ENCODE data around the gene PICALM. TPM values are rescaled to one million over a fixed set of nuclear protein-coding genes. Genes with fewer than 3 reads are reported as not detected.

Gene PICALM
- total RNA-seq, 2 donors from 2014 or later = 116 to 162 TPM

GRCh38 chr11:86067851-86068137 is 1.1 kb downstream of the PICALM start:
- no peak for TF ChIP-seq CTCF (IDR thresholded peaks at IDR 0.05)
- no peak for DNase-seq
- Histone ChIP-seq H3K36me3 (no peaks in the 10 kb centered on the region), H3K4me3 (peak overlapping the region; percentile 94), H3K9ac (ENCODE audit: low read depth in 2 of 2, low read length in 2 of 2) (peak overlapping the region; percentile 98 to 99), H3K9me3 (no peaks in the 10 kb centered on the region), H3K4me1 (peaks cover 3% of the 10 kb centered on the region), H3K27me3 (no peaks in the 10 kb centered on the region), H3K27ac (peak overlapping the region; percentile 95)
- intact Hi-C loops (cut with DNase I) = no loop called here

- intact Hi-C loops (cut with DNase I) = no loop called here
These were observed 1.7 kb downstream of the PICALM start for GRCh38 chr11:86067009-86067850.

GRCh38 chr11:86066657-86067008 is 2.3 kb downstream of the PICALM start:
- Histone ChIP-seq H3K4me3 (peak overlapping the region; percentile 94), H3K27me3 (no peaks in the 10 kb centered on the region), H3K9ac (ENCODE audit: low read depth in 2 of 2, low read length in 2 of 2) (peak overlapping the region; percentile 98 to 99), H3K27ac (peak overlapping the region; percentile 95), H3K9me3 (no peaks in the 10 kb centered on the region), H3K4me1 (peaks cover 3% of the 10 kb centered on the region), H3K36me3 (no peaks in the 10 kb centered on the region)
- TF ChIP-seq CTCF (IDR thresholded peaks at IDR 0.05) = no peak
- no peak for DNase-seq
- intact Hi-C loops (cut with DNase I) = no loop called here

More at GRCh38 chr11:86067009-86067850, 1.7 kb downstream of the PICALM start:
- Histone ChIP-seq H3K9me3 (no peaks in the 10 kb centered on the region), H3K27me3 (no peaks in the 10 kb centered on the region), H3K4me1 (peaks cover 3% of the 10 kb centered on the region), H3K27ac (peak overlapping the region; percentile 95), H3K4me3 (peak overlapping the region; percentile 94), H3K36me3 (no peaks in the 10 kb centered on the region), H3K9ac (ENCODE audit: low read depth in 2 of 2, low read length in 2 of 2) (peak overlapping the region; percentile 98 to 99)
- peak; percentile 31 for DNase-seq
- TF ChIP-seq CTCF (IDR thresholded peaks at IDR 0.05) = no peak

GRCh38 chr11:86066033-86066432 is 2.9 kb downstream of the PICALM start:
- Histone ChIP-seq H3K9me3 (no peaks in the 10 kb centered on the region), H3K27me3 (no peaks in the 10 kb centered on the region), H3K4me1 (peaks cover 3% of the 10 kb centered on the region), H3K36me3 (no peaks in the 10 kb centered on the region), H3K27ac (peak overlapping the region; percentile 95), H3K9ac (ENCODE audit: low read depth in 2 of 2, low read length in 2 of 2) (peak overlapping the region in 1 of 2 donors; percentile 99), H3K4me3 (peak overlapping the region; percentile 94)
- intact Hi-C loops (cut with DNase I) = no loop called here
- DNase-seq = no peak
- TF ChIP-seq CTCF (IDR thresholded peaks at IDR 0.05) = no peak

- Histone ChIP-seq H3K4me3 (no peak overlapping the region), H3K9ac (ENCODE audit: low read depth in 2 of 2, low read length in 2 of 2) (no peak overlapping the region), H3K4me1 (peaks cover 3% of the 10 kb centered on the region), H3K9me3 (no peaks in the 10 kb centered on the region), H3K27me3 (no peaks in the 10 kb centered on the region), H3K36me3 (no peaks in the 10 kb centered on the region), H3K27ac (peak overlapping the region; percentile 5)
- TF ChIP-seq CTCF (IDR thresholded peaks at IDR 0.05) = no peak
- intact Hi-C loops (cut with DNase I) = no loop called here
- no peak for DNase-seq
These were observed 4.6 kb downstream of the PICALM start for GRCh38 chr11:86064220-86064803.

Data from colonic mucosa (tissue), 4 donors.